ENCODE measurements around the gene AMPD2.

AMPD2 gene

GRCh38 chr1:109630081-109630897 lies 10.7 kb downstream of the AMPD2 start:
- FAIRE-seq (peak; percentile 46), DNase-seq (ENCODE audit: low spot score) (peak; percentile 49)

GRCh38 chr1:109630898-109631512 lies 11.4 kb downstream of the AMPD2 start:
- no peak for DNase-seq (ENCODE audit: low spot score)
- no peak for FAIRE-seq

- no peak for DNase-seq (ENCODE audit: low spot score)
- FAIRE-seq: no peak
Observed at GRCh38 chr1:109631513-109632505, 12.2 kb downstream of the AMPD2 start.

GRCh38 chr1:109632671-109633346 lies 13.2 kb downstream of the AMPD2 start:
- DNase-seq (ENCODE audit: low spot score): no peak
- FAIRE-seq: no peak

GRCh38 chr1:109634292-109634691 lies 14.7 kb downstream of the AMPD2 start:
- DNase-seq (ENCODE audit: low spot score) (no peak), FAIRE-seq (no peak)

GRCh38 chr1:109634771-109635750 lies 15.4 kb downstream of the AMPD2 start:
- no peak for FAIRE-seq
- no peak for DNase-seq (ENCODE audit: low spot score)

GRCh38 chr1:109635862-109636200 lies 16.2 kb downstream of the AMPD2 start:
- DNase-seq (ENCODE audit: low spot score) (no peak), FAIRE-seq (no peak)

GRCh38 chr1:109636201-109636952 lies 16.7 kb downstream of the AMPD2 start:
- FAIRE-seq: peak; percentile 17
- peak; percentile 53 for DNase-seq (ENCODE audit: low spot score)

GRCh38 chr1:109637446-109637845 lies 17.8 kb downstream of the AMPD2 start:
- no peak for FAIRE-seq

GRCh38 chr1:109639063-109639840 lies 19.6 kb downstream of the AMPD2 start:
- DNase-seq (ENCODE audit: low spot score) (no peak), FAIRE-seq (no peak)

More at GRCh38 chr1:109637446-109637845, 17.8 kb downstream of the AMPD2 start:
- DNase-seq (ENCODE audit: low spot score): no peak

- FAIRE-seq: no peak
- no peak for DNase-seq (ENCODE audit: low spot score)
Observed at GRCh38 chr1:109639841-109640184, 20.2 kb downstream of the AMPD2 start.

GRCh38 chr1:109640285-109640865 lies 20.7 kb downstream of the AMPD2 start:
- peak; percentile 61 for FAIRE-seq
- peak; percentile 84 for DNase-seq (ENCODE audit: low spot score)

- DNase-seq (ENCODE audit: low spot score): no peak
- no peak for FAIRE-seq
Observed at GRCh38 chr1:109641078-109641740, 21.6 kb downstream of the AMPD2 start.

GRCh38 chr1:109641861-109642260 lies 22.2 kb downstream of the AMPD2 start:
- no peak for DNase-seq (ENCODE audit: low spot score)
- FAIRE-seq: no peak

- FAIRE-seq (no peak), DNase-seq (ENCODE audit: low spot score) (no peak)
Observed at GRCh38 chr1:109642626-109643025, 23.0 kb downstream of the AMPD2 start.

GRCh38 chr1:109643385-109644230 lies 24.0 kb downstream of the AMPD2 start:
- FAIRE-seq (no peak), DNase-seq (ENCODE audit: low spot score) (peak; percentile 90)

GRCh38 chr1:109644670-109645069 lies 25.0 kb downstream of the AMPD2 start:
- DNase-seq (ENCODE audit: low spot score) (no peak), FAIRE-seq (no peak)
